Measurements from ENCODE around the gene TMUB1. TPM values are rescaled to one million over a fixed set of nuclear protein-coding genes. Genes with fewer than 3 reads are reported as not detected.

TMUB1 gene
- total RNA-seq, 1 experiment from 2014 or later, result 68.1 TPM

DNA sequence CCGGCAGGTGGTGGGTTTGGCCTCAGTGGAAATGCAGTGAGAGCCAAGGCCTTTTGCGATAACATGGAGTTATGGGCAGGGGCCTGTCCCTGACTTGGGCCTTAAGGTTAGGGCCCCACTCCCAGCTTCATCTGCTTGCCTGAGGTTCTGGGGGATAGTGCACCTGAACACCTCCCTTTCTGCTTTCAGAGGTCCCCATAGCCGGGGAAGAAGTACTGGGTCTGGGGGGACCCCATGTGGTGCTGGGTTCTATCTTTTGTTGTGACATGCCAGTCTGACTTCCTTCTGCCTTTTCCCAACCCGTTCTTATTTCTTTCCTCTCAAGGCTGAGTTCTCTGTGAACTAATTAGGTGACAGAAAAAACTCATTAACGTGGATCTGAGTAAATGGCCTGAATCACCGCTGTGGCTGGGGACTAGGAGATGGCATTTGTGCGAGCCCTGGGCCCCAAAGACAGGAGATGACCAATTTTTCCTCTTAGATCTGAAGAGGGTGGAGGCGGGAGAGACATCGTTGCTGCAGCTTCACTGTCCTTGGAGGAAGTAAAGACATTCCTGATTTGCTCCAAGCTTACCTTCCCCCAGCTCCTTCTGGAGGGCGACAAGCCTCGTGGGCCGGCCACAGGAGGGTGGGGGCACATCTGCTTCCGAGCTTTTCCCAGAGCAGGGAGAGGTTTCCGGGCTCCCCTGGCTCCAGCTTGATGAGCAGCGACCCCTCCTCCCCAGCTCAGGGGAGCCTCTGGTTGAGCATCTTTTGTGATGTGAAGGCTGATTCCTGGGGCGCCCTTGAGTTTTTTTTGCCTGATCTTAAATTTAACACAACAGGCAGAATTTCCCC is 4.9 kb upstream of the TMUB1 start:
- H3K9me3 Mint-ChIP-seq (ENCODE audit: unreplicated experiment), result no peaks in the 10 kb centered on the region
- H3K4me1 Mint-ChIP-seq (ENCODE audit: low read depth, unreplicated experiment), result peaks cover 28% of the 10 kb centered on the region
- H3K27ac Mint-ChIP-seq (ENCODE audit: unreplicated experiment), result no peak overlapping the region
- POLR2A ChIA-PET, result interaction anchor here (0.8 to 1.0 kb wide), 2 partner anchors 26 kb away, joined by 3 read pairs; no protein-coding TSS in a partner anchor
- peak overlapping the region; percentile 93 for H3K4me3 Mint-ChIP-seq (ENCODE audit: unreplicated experiment)
- no peaks in the 10 kb centered on the region for H3K27me3 Mint-ChIP-seq (ENCODE audit: insufficient read depth, unreplicated experiment)
- H3K4me3 ChIP-seq (ENCODE audit: low read depth, low read length), result peak overlapping the region; percentile 75
- H3K36me3 ChIP-seq (ENCODE audit: control insufficient read depth, insufficient read depth, low read length), result peaks cover 1% of the 10 kb centered on the region
- peaks cover 32% of the 10 kb centered on the region for H3K36me3 Mint-ChIP-seq (ENCODE audit: insufficient read depth, unreplicated experiment)
- DNase-seq, result no peak
- intact Hi-C loops (cut with micrococcal nuclease; ENCODE audit: unreplicated experiment), result no loop called here
- H3K4me1 ChIP-seq, result peaks cover 17% of the 10 kb centered on the region
- TSS peak; percentile 28 for BruUV-seq (replicated peaks)
- CTCF ChIA-PET, result interaction anchor here (0.7 to 1.1 kb wide), 5 partner anchors 23 to 123 kb away, joined by 3 to 5 read pairs (median 3); no protein-coding TSS in a partner anchor
- TF ChIP-seq, protein P1, sequence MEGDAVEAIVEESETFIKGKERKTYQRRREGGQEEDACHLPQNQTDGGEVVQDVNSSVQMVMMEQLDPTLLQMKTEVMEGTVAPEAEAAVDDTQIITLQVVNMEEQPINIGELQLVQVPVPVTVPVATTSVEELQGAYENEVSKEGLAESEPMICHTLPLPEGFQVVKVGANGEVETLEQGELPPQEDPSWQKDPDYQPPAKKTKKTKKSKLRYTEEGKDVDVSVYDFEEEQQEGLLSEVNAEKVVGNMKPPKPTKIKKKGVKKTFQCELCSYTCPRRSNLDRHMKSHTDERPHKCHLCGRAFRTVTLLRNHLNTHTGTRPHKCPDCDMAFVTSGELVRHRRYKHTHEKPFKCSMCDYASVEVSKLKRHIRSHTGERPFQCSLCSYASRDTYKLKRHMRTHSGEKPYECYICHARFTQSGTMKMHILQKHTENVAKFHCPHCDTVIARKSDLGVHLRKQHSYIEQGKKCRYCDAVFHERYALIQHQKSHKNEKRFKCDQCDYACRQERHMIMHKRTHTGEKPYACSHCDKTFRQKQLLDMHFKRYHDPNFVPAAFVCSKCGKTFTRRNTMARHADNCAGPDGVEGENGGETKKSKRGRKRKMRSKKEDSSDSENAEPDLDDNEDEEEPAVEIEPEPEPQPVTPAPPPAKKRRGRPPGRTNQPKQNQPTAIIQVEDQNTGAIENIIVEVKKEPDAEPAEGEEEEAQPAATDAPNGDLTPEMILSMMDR (IDR thresholded peaks at IDR 0.05; ENCODE audit: insufficient read depth in 1 of 2, low read depth in 1 of 2, low read length in 1 of 2, severe bottlenecking in 1 of 2, unreplicated experiment in 1 of 2), result no peak
- H3K27me3 ChIP-seq (replicated peaks; ENCODE audit: control insufficient read depth, insufficient read depth, low read length), result no peaks in the 10 kb centered on the region
- H3K9me3 ChIP-seq, result no peaks in the 10 kb centered on the region

DNA sequence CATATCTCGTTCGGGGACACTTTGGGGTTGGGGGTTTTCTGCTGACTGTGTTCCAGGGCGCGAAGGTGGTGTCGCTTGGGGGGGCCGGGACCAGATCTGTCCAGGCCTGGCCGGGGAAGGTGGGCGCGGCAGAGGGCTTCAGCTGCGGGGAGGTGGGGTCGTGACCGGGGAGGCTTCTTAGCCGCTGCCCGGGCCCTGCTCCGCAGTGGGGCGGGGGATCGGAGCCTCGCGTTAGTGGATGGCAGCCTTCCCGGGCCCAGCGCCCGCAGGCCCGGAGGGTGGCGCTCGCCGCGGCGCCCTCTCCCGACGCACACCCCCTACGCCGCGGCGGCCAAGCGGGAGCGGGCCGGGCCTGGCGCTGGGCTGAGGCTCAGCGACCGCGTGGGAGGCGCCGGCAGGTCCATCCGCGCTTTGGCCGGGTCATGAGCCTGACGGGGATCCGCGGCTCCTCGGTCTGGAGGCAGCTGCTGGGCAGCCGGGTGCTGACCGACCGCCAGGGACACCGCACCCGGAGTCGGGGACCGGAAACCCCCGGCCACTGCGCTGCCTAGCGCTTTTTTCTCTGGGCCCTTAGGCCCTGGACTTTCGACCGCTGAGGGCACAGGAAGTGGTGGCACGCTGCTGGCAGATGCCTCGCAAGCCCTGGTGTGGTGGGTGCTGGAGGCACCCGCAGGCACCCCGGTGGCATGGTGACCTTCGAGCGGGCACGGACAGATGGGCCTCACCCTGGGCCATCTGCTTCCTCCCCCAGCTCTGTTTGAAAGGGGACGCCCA is 4.1 kb upstream of the TMUB1 start:
- H3K4me3 Mint-ChIP-seq (ENCODE audit: unreplicated experiment), result peak overlapping the region; percentile 93
- TF ChIP-seq, protein P1 (IDR thresholded peaks at IDR 0.05; ENCODE audit: insufficient read depth in 1 of 2, low read depth in 1 of 2, low read length in 1 of 2, severe bottlenecking in 1 of 2, unreplicated experiment in 1 of 2), result peak in 1 of 2 experiments; percentile 42
- Histone ChIP-seq H3K27me3 (replicated peaks; ENCODE audit: control insufficient read depth, insufficient read depth, low read length) (no peaks in the 10 kb centered on the region), H3K9me3 (no peaks in the 10 kb centered on the region), H3K36me3 (ENCODE audit: control insufficient read depth, insufficient read depth, low read length) (peaks cover 1% of the 10 kb centered on the region), H3K4me1 (peaks cover 18% of the 10 kb centered on the region), H3K4me3 (ENCODE audit: low read depth, low read length) (peak overlapping the region; percentile 75)
- H3K27ac Mint-ChIP-seq (ENCODE audit: unreplicated experiment), result no peak overlapping the region
- POLR2A ChIA-PET, result interaction anchor here (0.8 kb wide), 1 partner anchor 25 kb away, joined by 3 read pairs; no protein-coding TSS in a partner anchor
- peaks cover 34% of the 10 kb centered on the region for H3K4me1 Mint-ChIP-seq (ENCODE audit: low read depth, unreplicated experiment)
- H3K27me3 Mint-ChIP-seq (ENCODE audit: insufficient read depth, unreplicated experiment), result no peaks in the 10 kb centered on the region
- DNase-seq, result peak in 1 of 2 experiments; percentile 70
- intact Hi-C loops (cut with micrococcal nuclease; ENCODE audit: unreplicated experiment), result loop anchor here (1.0 kb wide), 1 partner anchor 24 kb away; no protein-coding TSS in a partner anchor
- CTCF ChIA-PET, result interaction anchor here (0.6 to 1.1 kb wide), 5 partner anchors 11 to 1647 kb away, joined by 3 to 5 read pairs (median 3); no protein-coding TSS in a partner anchor
- BruUV-seq (replicated peaks), result no TSS peak
- peaks cover 38% of the 10 kb centered on the region for H3K36me3 Mint-ChIP-seq (ENCODE audit: insufficient read depth, unreplicated experiment)
- H3K9me3 Mint-ChIP-seq (ENCODE audit: unreplicated experiment), result no peaks in the 10 kb centered on the region

DNA sequence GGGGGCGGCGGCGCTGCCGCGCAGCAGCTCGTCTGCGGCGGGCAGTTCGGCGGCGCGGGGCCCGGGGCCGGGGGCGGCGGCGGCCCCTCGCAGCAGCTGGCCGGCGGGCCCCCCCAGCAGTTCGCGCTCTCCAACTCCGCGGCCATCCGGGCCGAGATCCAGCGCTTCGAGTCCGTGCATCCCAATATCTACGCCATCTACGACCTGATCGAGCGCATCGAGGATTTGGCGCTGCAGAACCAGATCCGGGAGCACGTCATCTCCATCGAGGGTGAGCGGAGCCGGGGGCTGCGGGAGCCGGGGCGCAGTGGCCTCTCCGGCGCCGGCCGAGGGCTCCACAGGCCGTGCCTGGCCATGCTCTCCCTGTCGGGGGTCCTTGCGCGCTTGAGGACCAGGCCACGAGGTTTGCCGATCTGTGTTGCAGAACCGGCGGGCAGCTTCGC is 3.5 kb upstream of the TMUB1 start:
- Histone ChIP-seq H3K36me3 (ENCODE audit: control insufficient read depth, insufficient read depth, low read length) (no peaks in the 10 kb centered on the region; the same call in none of the 2 replicates), H3K4me3 (ENCODE audit: low read depth, low read length) (peak overlapping the region; percentile 75), H3K27me3 (replicated peaks; ENCODE audit: control insufficient read depth, insufficient read depth, low read length) (no peaks in the 10 kb centered on the region), H3K9me3 (no peaks in the 10 kb centered on the region), H3K4me1 (peaks cover 24% of the 10 kb centered on the region)
- Mint-ChIP-seq H3K9me3 (ENCODE audit: unreplicated experiment) (no peaks in the 10 kb centered on the region), H3K36me3 (ENCODE audit: insufficient read depth, unreplicated experiment) (peaks cover 37% of the 10 kb centered on the region), H3K27me3 (ENCODE audit: insufficient read depth, unreplicated experiment) (no peaks in the 10 kb centered on the region), H3K27ac (ENCODE audit: unreplicated experiment) (no peak overlapping the region), H3K4me1 (ENCODE audit: low read depth, unreplicated experiment) (peaks cover 35% of the 10 kb centered on the region), H3K4me3 (ENCODE audit: unreplicated experiment) (peak overlapping the region; percentile 93)
- BruUV-seq (replicated peaks), result no TSS peak
- ChIA-PET POLR2A (no interaction called here), CTCF (interaction anchor here (0.6 to 1.0 kb wide), 3 partner anchors 11 to 1648 kb away, joined by 3 to 4 read pairs (median 3); no protein-coding TSS in a partner anchor)
- intact Hi-C loops (cut with micrococcal nuclease; ENCODE audit: unreplicated experiment), result loop anchor here (1.0 kb wide), 1 partner anchor 24 kb away; no protein-coding TSS in a partner anchor
- DNase-seq, result no peak
- TF ChIP-seq, protein P1 (IDR thresholded peaks at IDR 0.05; ENCODE audit: insufficient read depth in 1 of 2, low read depth in 1 of 2, low read length in 1 of 2, severe bottlenecking in 1 of 2, unreplicated experiment in 1 of 2), result no peak
